Panc1 (cell line): Measurements from ENCODE around the gene TPI1. TPM values are rescaled to one million over a fixed set of nuclear protein-coding genes. Genes with fewer than 3 reads are reported as not detected.

Experiments
- ATAC-seq: fragments of 200-7000 bp; cut with Tn5 transposase; 2 replicates; pipeline ENCODE4 v1.9.1; 2020; ENCODE audit warnings: mild to moderate bottlenecking, moderate library complexity
- BruUV-seq: library from RNA; stranded (reverse); fragments of 400-500 nt; replicated peaks from 2 replicates; lab custom pipeline; 2021; lab: Mats Ljungman, UMichigan
- CTCF ChIA-PET: fragments of 300-600 bp; sonication (Branson Sonifier 250); formaldehyde crosslinking; loops from one replicate; lab custom pipeline; 2022; ENCODE audit warnings: antibody characterized with exemption; lab: Charles Lee
- POLR2A ChIA-PET: fragments of 300-600 bp; sonication (Branson Sonifier 250); formaldehyde crosslinking; loops from one replicate; lab custom pipeline; 2022; ENCODE audit warnings: antibody characterized with exemption; lab: Charles Lee
- DNase-seq: peaks from one replicate; pipeline ENCODE4 v3.0.0-alpha.2; 2010; ENCODE audit warnings: low read depth, low spot score
- H3K27ac ChIP-seq: 2 replicates; pipeline ENCODE4 v1.5.1; 2011; ENCODE audit warnings: mild to moderate bottlenecking, low read length, inconsistent platforms
- H3K27me3 ChIP-seq: fragments of 200-500 bp; sonication (Bioruptor generic); 2 replicates; pipeline ENCODE4 v1.6.0; 2014; ENCODE audit warnings: low read length, inconsistent platforms; ENCODE audit not compliant: control insufficient read depth, insufficient read depth
- H3K36me3 ChIP-seq: fragments of 200-500 bp; sonication (Bioruptor generic); 2 replicates; pipeline ENCODE4 v1.5.1; 2014; ENCODE audit warnings: inconsistent platforms, mild to moderate bottlenecking, low read length, moderate library complexity; ENCODE audit not compliant: control insufficient read depth, insufficient read depth
- H3K4me1 ChIP-seq: 2 replicates; pipeline ENCODE4 v1.5.1; 2011; ENCODE audit warnings: inconsistent platforms, mild to moderate bottlenecking, low read length, moderate library complexity; ENCODE audit not compliant: control insufficient read depth, insufficient read depth
- H3K4me3 ChIP-seq, 2 experiments: 2 replicates each; pipeline ENCODE4 v1.5.1; 2011 to 2012; ENCODE audit warnings: low read depth in 2 of 2, low read length in 2 of 2, mild to moderate bottlenecking in 2 of 2, inconsistent platforms in 1 of 2, moderate library complexity in 1 of 2
- H3K9me3 ChIP-seq: fragments of 200-500 bp; sonication (Bioruptor generic); 2 replicates; pipeline ENCODE4 v1.5.1; 2014; ENCODE audit warnings: low read depth, mild to moderate bottlenecking, inconsistent platforms, low read length, moderate library complexity; ENCODE audit not compliant: control insufficient read depth, insufficient read depth
- CTCF ChIP-seq: fragments of 450-650 bp; IDR thresholded peaks from 2 replicates; pipeline ENCODE4 v1.5.1; 2017; ENCODE audit warnings: mild to moderate bottlenecking
- POLR2AphosphoS5 ChIP-seq: IDR thresholded peaks from 2 replicates; pipeline ENCODE4 v1.6.1; 2012; ENCODE audit warnings: mild to moderate bottlenecking, low read depth, low read length, moderate library complexity
- REST ChIP-seq, 2 experiments: IDR thresholded peaks; 2 replicates each; pipeline ENCODE4 v1.6.1; 2011 to 2012; ENCODE audit warnings: low read depth in 2 of 2, control low read depth in 1 of 2, low read length in 1 of 2, mild to moderate bottlenecking in 1 of 2, moderate library complexity in 1 of 2; ENCODE audit not compliant: insufficient read depth in 1 of 2
- SIN3A ChIP-seq: IDR thresholded peaks from 2 replicates; pipeline ENCODE4 v1.6.1; 2012; ENCODE audit warnings: low read depth, mild to moderate bottlenecking, low read length, moderate library complexity, borderline replicate concordance; ENCODE audit not compliant: insufficient read depth
- TCF7L2 ChIP-seq: IDR thresholded peaks from 2 replicates; pipeline ENCODE4 v1.6.1; 2011; ENCODE audit warnings: mild to moderate bottlenecking, low read depth, low read length, inconsistent platforms
- in situ Hi-C: cut with HindIII; loops from 2 replicates; pipeline ENCODE4 v1.10.0; 2016; ENCODE audit warnings: low sequenced_read_pairs, low pct_unique_long_range_greater_than_20kb
- intact Hi-C: fragments of 100-400 bp; cut with micrococcal nuclease; formaldehyde crosslinking; loops from one replicate; pipeline ENCODE4 v1.10.0; 2022; ENCODE audit not compliant: unreplicated experiment
- total RNA-seq: library from RNA; stranded (reverse); gene quantifications from one replicate; pipeline ENCODE4 v1.2.1, GENCODE V29; 2021; ENCODE audit not compliant: unreplicated experiment

The TPI1 gene
- total RNA-seq, 1 experiment from 2014 or later: 693 TPM

- H3K9me3 ChIP-seq: no peaks in the 10 kb centered on the region
- no peak overlapping the region for H3K27ac ChIP-seq
- BruUV-seq: no TSS peak
- intact Hi-C loops (no loop called here), in situ Hi-C loops (no loop called here)
- CTCF ChIA-PET: no interaction called here
- no peak for TF ChIP-seq TCF7L2
- TF ChIP-seq REST (IDR thresholded peaks at IDR 0.05; ENCODE audit: insufficient read depth in 1 of 2, low read depth in 2 of 2, low read length in 1 of 2): no peak
- no peak for TF ChIP-seq CTCF
- no peak for TF ChIP-seq POLR2AphosphoS5
- no peak for TF ChIP-seq SIN3A
- H3K4me3 ChIP-seq: no peak overlapping the region
- no peaks in the 10 kb centered on the region for H3K36me3 ChIP-seq
- DNase-seq: no peak
- H3K27me3 ChIP-seq: no peaks in the 10 kb centered on the region
- POLR2A ChIA-PET: no interaction called here
- no peaks in the 10 kb centered on the region; the same call in 1 of the 2 replicates for H3K4me1 ChIP-seq
- ATAC-seq: no peak
These were observed 32.6 kb downstream of the TPI1 start for GRCh38 chr12:6899837-6900519.

GRCh38 chr12:6902448-6902847 lies 35.1 kb downstream of the TPI1 start:
- intact Hi-C loops: no loop called here
- H3K9me3 ChIP-seq: no peaks in the 10 kb centered on the region
- H3K36me3 ChIP-seq: no peaks in the 10 kb centered on the region
- BruUV-seq: no TSS peak
- H3K4me1 ChIP-seq: no peaks in the 10 kb centered on the region; the same call in 1 of the 2 replicates
- in situ Hi-C loops: no loop called here
- ChIA-PET POLR2A (no interaction called here), CTCF (no interaction called here)
- no peak overlapping the region for H3K27ac ChIP-seq
- no peak for TF ChIP-seq REST (IDR thresholded peaks at IDR 0.05; ENCODE audit: insufficient read depth in 1 of 2, low read depth in 2 of 2, low read length in 1 of 2)
- TF ChIP-seq SIN3A: no peak
- no peak for TF ChIP-seq TCF7L2
- no peak for TF ChIP-seq CTCF
- TF ChIP-seq POLR2AphosphoS5: no peak
- H3K27me3 ChIP-seq: no peaks in the 10 kb centered on the region
- ATAC-seq: no peak
- H3K4me3 ChIP-seq: no peak overlapping the region
- no peak for DNase-seq
